Endodermal cell (in vitro differentiated cells): Measurements from ENCODE around the gene BICD1. TPM values are rescaled to one million over a fixed set of nuclear protein-coding genes. Genes with fewer than 3 reads are reported as not detected.

Experiments
- DNase-seq: peaks from one replicate; pipeline ENCODE4 v3.0.0-alpha.2; 2017
- H3K27ac ChIP-seq: 2 replicates; pipeline ENCODE4 v1.5.1; 2013; ENCODE audit warnings: mild to moderate bottlenecking, low read depth, low read length, moderate library complexity
- H3K27me3 ChIP-seq: 2 replicates; pipeline ENCODE4 v1.6.1; 2013; ENCODE audit warnings: mild to moderate bottlenecking, low read length, moderate library complexity; ENCODE audit not compliant: insufficient read depth, control insufficient read depth, poor library complexity, severe bottlenecking
- H3K36me3 ChIP-seq: 2 replicates; pipeline ENCODE4 v1.7.0; 2013; ENCODE audit warnings: mild to moderate bottlenecking, low read length, moderate library complexity; ENCODE audit not compliant: control insufficient read depth, insufficient read depth
- H3K4me1 ChIP-seq: one replicate; pipeline ENCODE4 v1.7.0; 2013; ENCODE audit warnings: low read length; ENCODE audit not compliant: control insufficient read depth, insufficient read depth
- H3K4me3 ChIP-seq: 2 replicates; pipeline ENCODE4 v1.5.1; 2013; ENCODE audit warnings: mild to moderate bottlenecking, low read length, moderate library complexity
- H3K9ac ChIP-seq: 2 replicates; pipeline ENCODE4 v1.6.1; 2013; ENCODE audit warnings: mild to moderate bottlenecking, low read length, moderate library complexity; ENCODE audit not compliant: poor library complexity, severe bottlenecking; ENCODE audit errors: extremely low read depth
- H3K9me3 ChIP-seq: 2 replicates; pipeline ENCODE4 v1.6.1; 2013; ENCODE audit warnings: mild to moderate bottlenecking, low read length, moderate library complexity; ENCODE audit not compliant: control insufficient read depth
- H3K27ac Mint-ChIP-seq: 2 replicates; pipeline ENCODE4 v1.8.0; 2020; ENCODE audit warnings: mixed read lengths
- H3K27me3 Mint-ChIP-seq: 2 replicates; pipeline ENCODE4 v1.8.0; 2021; ENCODE audit warnings: mild to moderate bottlenecking, mixed read lengths; ENCODE audit not compliant: insufficient read depth
- H3K36me3 Mint-ChIP-seq: 2 replicates; pipeline ENCODE4 v1.8.0; 2020; ENCODE audit warnings: low read depth, mixed read lengths
- H3K4me1 Mint-ChIP-seq: 2 replicates; pipeline ENCODE4 v1.8.0; 2020; ENCODE audit warnings: mixed read lengths
- H3K4me3 Mint-ChIP-seq: 2 replicates; pipeline ENCODE4 v1.8.0; 2020; ENCODE audit warnings: mild to moderate bottlenecking, moderate library complexity, mixed read lengths
- H3K9me3 Mint-ChIP-seq: 2 replicates; pipeline ENCODE4 v1.8.0; 2020; ENCODE audit warnings: mild to moderate bottlenecking, mixed read lengths
- WGBS, 2 experiments: methylation state at CpG; one replicate each; pipeline versions ENCODE4 v1.1.5 to v1.1.7; 2013; ENCODE audit warnings: missing lambda C conversion rate in 2 of 2, mixed read lengths in 1 of 2; ENCODE audit not compliant: insufficient coverage in 1 of 2, insufficient read length in 1 of 2; 5-methylcytosine and 5-hydroxymethylcytosine counted together
- long read RNA-seq, 4 experiments: library from polyadenylated mRNA in 2 of 4; library from RNA in 1 of 4; library from capped mRNA in 1 of 4; stranded (forward) in 3 of 4; unstranded in 1 of 4; transcript quantifications; one replicate each; pipeline ENCODE4 v2.0.0, GENCODE V29; 2020 to 2021; ENCODE audit warnings: inconsistent platforms in 1 of 4
- polyA plus RNA-seq, 2 experiments: library from polyadenylated mRNA; stranded (reverse); fragments of 50-300 nt; gene quantifications; one replicate each; pipeline ENCODE4 v1.2.3, GENCODE V29; 2013
- total RNA-seq, 2 donors: library from RNA; stranded (reverse); fragmentation: NEBNext Ultra II Directional in 1 of 2; extraction: Animal tissue kit (Norgen Biotek cat#: 25700) in 1 of 2; gene quantifications; 2 replicates in 1 of 2; 3 replicates in 1 of 2; pipeline ENCODE4 v1.2.1, GENCODE V29; 2021
- TF ChIP-seq, protein P1 (sequence below): fragments of 200-600 bp; sonication (generic); conservative IDR thresholded peaks from 2 replicates; pipeline ENCODE4 v1.5.0; 2021; ENCODE audit warnings: antibody characterized with exemption, mild to moderate bottlenecking

BICD1 gene
- total RNA-seq, result 100 to 1,000 TPM in 1 of 2 donors, 10 to 100 TPM in 1; 56.0 to 101 TPM
- polyA plus RNA-seq (2013, experiment 1 of 2), result 24.8 TPM
- polyA plus RNA-seq (2013, experiment 2 of 2), result 21.9 TPM
- long read RNA-seq, experiment 1, partial matches to known transcripts, result 1 of 11 reads
- long read RNA-seq, experiment 1, other reads (novel, unspliced or antisense), result 6 of 11 reads
- long read RNA-seq, experiment 2, full-length matches to known transcripts, result 8 of 44 reads
- long read RNA-seq, experiment 2, partial matches to known transcripts, result 11 of 44 reads
- long read RNA-seq, experiment 2, other reads (novel, unspliced or antisense), result 25 of 44 reads
- long read RNA-seq, experiment 3, full-length matches to known transcripts, result 42 of 148 reads
- long read RNA-seq, experiment 3, partial matches to known transcripts, result 60 of 148 reads
- long read RNA-seq, experiment 3, other reads (novel, unspliced or antisense), result 46 of 148 reads
- long read RNA-seq, experiment 4, partial matches to known transcripts, result 0 of 5 reads
- long read RNA-seq, experiment 4, other reads (novel, unspliced or antisense), result 2 of 5 reads

DNA sequence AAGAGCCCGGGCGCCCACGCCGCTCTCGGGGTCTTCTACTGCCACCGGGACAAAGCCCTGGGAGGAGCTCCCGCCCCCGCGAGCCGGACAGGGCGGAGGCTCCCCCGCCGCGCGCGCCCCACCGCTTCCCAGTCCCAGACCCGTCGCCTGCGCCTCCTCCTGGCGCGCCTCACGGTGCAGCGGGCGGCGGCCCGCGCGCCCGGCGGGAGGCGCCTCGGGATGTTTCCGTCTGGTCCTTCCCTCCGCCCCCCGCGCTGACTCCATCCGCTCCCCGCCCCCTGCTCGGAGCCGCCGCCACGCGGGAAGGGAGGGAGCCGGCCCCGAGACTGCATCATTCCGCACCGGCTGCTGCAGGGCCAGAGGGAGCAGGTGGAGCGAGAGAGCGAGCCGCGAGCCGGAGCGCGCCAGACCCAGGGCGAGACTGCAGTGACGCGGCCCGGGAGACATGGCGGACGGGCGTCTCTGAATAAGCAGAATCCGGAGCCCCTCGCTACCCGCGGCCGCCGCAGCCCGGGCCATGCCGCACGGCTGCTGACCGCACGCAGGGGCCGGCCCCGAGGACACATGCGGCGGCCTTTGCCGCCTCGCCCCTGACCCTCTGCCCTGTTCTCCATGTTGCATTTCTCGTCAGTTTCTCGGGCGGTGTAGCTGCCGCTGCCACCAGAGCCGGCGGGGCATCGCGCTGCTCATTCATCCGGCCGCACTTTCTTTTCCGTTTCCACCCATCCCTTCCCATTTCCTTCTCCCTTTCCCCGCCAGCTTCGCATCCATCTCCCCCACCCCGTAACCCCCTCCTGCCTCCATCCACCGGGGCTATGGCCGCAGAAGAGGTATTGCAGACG is at the start of gene BICD1:
Gene BICD1 (plus strand): TSS at position 331 of the 842 bp plus-strand sequence. CDS start 485 bp downstream, at position 816.
- peak; percentile 95 for DNase-seq
- peak within 1 kb of the TSS; percentile 55 for H3K9ac ChIP-seq
- peak within 1 kb of the TSS; percentile 97 for H3K4me3 Mint-ChIP-seq
- H3K4me1 Mint-ChIP-seq, result peaks cover 32% of the 10 kb centered on the region
- H3K27ac ChIP-seq, result peak within 1 kb of the TSS; percentile 85
- WGBS, 2 experiments, result 0 to 1% methylated on average over 26 to 96 of the region's 96 CpGs
- H3K36me3 ChIP-seq, result peaks cover 8% of the 10 kb centered on the region
- no peaks in the 10 kb centered on the region for H3K9me3 ChIP-seq
- peaks cover 2% of the 10 kb centered on the region for H3K36me3 Mint-ChIP-seq
- H3K27me3 Mint-ChIP-seq, result no peaks in the 10 kb centered on the region
- H3K9me3 Mint-ChIP-seq, result no peaks in the 10 kb centered on the region
- H3K27me3 ChIP-seq, result no peaks in the 10 kb centered on the region
- H3K4me3 ChIP-seq, result peak within 1 kb of the TSS; percentile 90
- H3K27ac Mint-ChIP-seq, result peak within 1 kb of the TSS; percentile 97
- peaks cover 5% of the 10 kb centered on the region for H3K4me1 ChIP-seq
- TF ChIP-seq, protein P1, sequence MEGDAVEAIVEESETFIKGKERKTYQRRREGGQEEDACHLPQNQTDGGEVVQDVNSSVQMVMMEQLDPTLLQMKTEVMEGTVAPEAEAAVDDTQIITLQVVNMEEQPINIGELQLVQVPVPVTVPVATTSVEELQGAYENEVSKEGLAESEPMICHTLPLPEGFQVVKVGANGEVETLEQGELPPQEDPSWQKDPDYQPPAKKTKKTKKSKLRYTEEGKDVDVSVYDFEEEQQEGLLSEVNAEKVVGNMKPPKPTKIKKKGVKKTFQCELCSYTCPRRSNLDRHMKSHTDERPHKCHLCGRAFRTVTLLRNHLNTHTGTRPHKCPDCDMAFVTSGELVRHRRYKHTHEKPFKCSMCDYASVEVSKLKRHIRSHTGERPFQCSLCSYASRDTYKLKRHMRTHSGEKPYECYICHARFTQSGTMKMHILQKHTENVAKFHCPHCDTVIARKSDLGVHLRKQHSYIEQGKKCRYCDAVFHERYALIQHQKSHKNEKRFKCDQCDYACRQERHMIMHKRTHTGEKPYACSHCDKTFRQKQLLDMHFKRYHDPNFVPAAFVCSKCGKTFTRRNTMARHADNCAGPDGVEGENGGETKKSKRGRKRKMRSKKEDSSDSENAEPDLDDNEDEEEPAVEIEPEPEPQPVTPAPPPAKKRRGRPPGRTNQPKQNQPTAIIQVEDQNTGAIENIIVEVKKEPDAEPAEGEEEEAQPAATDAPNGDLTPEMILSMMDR, result peak; percentile 80

DNA sequence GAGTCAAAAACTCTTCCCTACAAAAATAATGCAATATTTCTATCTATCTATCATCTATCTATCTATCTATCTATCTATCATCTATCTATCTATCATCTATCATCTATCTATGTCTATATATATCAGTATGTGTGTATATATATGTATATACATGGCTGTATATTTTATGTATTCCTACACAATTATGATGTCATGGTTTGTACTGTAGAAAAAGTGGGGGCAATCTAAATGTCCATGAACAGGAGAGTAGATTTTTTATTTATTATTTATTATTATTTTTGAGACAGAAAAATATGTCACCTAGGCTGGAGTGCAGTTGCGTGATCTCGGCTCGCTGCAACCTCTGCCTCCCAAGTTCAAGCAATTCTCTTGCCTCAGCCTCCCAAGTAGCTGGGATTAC is 45.6 kb upstream of the BICD1 start:
- H3K9me3 ChIP-seq, result peaks cover 7% of the 10 kb centered on the region
- H3K27ac Mint-ChIP-seq, result no peak overlapping the region
- no peak overlapping the region for H3K9ac ChIP-seq
- H3K4me3 ChIP-seq, result no peak overlapping the region
- peaks cover 20% of the 10 kb centered on the region for H3K36me3 Mint-ChIP-seq
- H3K4me1 Mint-ChIP-seq, result peaks cover 9% of the 10 kb centered on the region
- no peaks in the 10 kb centered on the region for H3K36me3 ChIP-seq
- H3K27me3 Mint-ChIP-seq, result no peaks in the 10 kb centered on the region
- TF ChIP-seq, protein P1, result no peak
- no peak for DNase-seq
- H3K27ac ChIP-seq, result no peak overlapping the region
- H3K9me3 Mint-ChIP-seq, result peaks cover 40% of the 10 kb centered on the region
- 83 to 96% methylated on average over 3 of the region's 3 CpGs for WGBS, 2 experiments
- no peaks in the 10 kb centered on the region for H3K27me3 ChIP-seq
- no peak overlapping the region for H3K4me3 Mint-ChIP-seq
- H3K4me1 ChIP-seq, result no peaks in the 10 kb centered on the region

DNA sequence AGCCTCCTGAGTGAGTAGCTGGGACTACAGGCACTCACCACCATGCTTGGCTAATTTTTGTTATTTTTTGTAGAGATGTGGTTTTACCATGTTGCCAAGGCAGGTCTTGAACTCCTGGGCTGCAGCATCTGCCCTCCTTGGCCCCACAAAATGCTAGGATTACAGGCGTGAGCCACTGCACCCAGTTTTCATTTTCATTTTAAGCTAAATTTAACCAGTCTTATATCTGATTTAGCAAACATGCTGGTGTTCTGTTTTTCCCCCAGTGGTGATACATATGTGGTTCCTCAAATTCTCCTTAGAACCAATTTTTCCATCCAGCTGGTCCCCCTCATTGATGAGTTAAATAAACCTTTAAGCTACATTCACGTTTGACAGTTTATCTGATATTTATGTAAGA is 43.8 kb upstream of the BICD1 start:
- TF ChIP-seq, protein P1, result no peak
- no peak overlapping the region for H3K27ac Mint-ChIP-seq
- H3K27me3 Mint-ChIP-seq, result no peaks in the 10 kb centered on the region
- no peak for DNase-seq
- Histone ChIP-seq H3K9me3 (peaks cover 6% of the 10 kb centered on the region), H3K36me3 (no peaks in the 10 kb centered on the region), H3K27ac (no peak overlapping the region), H3K4me3 (no peak overlapping the region), H3K4me1 (no peaks in the 10 kb centered on the region), H3K27me3 (no peaks in the 10 kb centered on the region), H3K9ac (no peak overlapping the region)
- peaks cover 5% of the 10 kb centered on the region for H3K4me1 Mint-ChIP-seq
- H3K36me3 Mint-ChIP-seq, result peaks cover 9% of the 10 kb centered on the region
- WGBS, 2 experiments, result 98 to 100% methylated on average over 1 to 2 of the region's 2 CpGs
- no peak overlapping the region for H3K4me3 Mint-ChIP-seq
- peaks cover 21% of the 10 kb centered on the region for H3K9me3 Mint-ChIP-seq
